ENCODE measurements around the gene PRMT5. TPM values are rescaled to one million over a fixed set of nuclear protein-coding genes. Genes with fewer than 3 reads are reported as not detected.

The PRMT5 gene
- polyA plus RNA-seq: 241 to 271 TPM (median 266 TPM) in 3 replicates
- 72.9 TPM for polyA plus RNA-seq (2011; ENCODE audit: low read depth)
- 202 and 233 TPM in 2 replicates for polyA plus RNA-seq (2011; cell fraction: cytosol; rRNA removed)
- 242 and 322 TPM in 2 replicates for polyA plus RNA-seq (2011; cell fraction: nucleus; rRNA removed)
- polyA plus RNA-seq (2012; ENCODE audit: low replicate concordance): 114 and 250 TPM in 2 replicates
- 276 to 326 TPM (median 308 TPM) in 3 replicates for polyA minus RNA-seq
- 151 TPM for polyA minus RNA-seq (2011; cell fraction: cytosol; rRNA and poly(A)+ RNA removed)
- polyA minus RNA-seq (2011; cell fraction: nucleus; rRNA and poly(A)+ RNA removed): 80.1 and 161 TPM in 2 replicates

- no peaks in the 10 kb centered on the region for H3K9me3 ChIP-seq (ENCODE audit: control insufficient read depth, low read depth, low read length)
- DNase-seq (ENCODE audit: low read depth, low spot score) (peak; percentile 99), FAIRE-seq (peak; percentile 86)
- peaks cover 5 to 22% of the 10 kb centered on the region in 2 experiments for H3K36me3 ChIP-seq (ENCODE audit: control insufficient read depth in 2 of 2, extremely low read depth in 1 of 2, insufficient read depth in 2 of 2, low read length in 2 of 2)
- H3K4me3 ChIP-seq (ENCODE audit: control insufficient read depth in 2 of 3, extremely low read depth in 1 of 3, insufficient read depth in 2 of 3, low read depth in 1 of 3, low read length in 3 of 3): peak within 1 kb of the TSS; percentile 95 to 98 (median 95)
- H3K4me1 ChIP-seq (ENCODE audit: control insufficient read depth, extremely low read depth, insufficient read depth, low read length): peaks cover 36% of the 10 kb centered on the region
- peak within 1 kb of the TSS; percentile 94 for H3K27ac ChIP-seq (ENCODE audit: control insufficient read depth, insufficient read depth, low read length)
- no peaks in the 10 kb centered on the region for H3K9me1 ChIP-seq (ENCODE audit: control insufficient read depth, extremely low read depth, insufficient read depth, low read length)
- H3K27me3 ChIP-seq (ENCODE audit: control insufficient read depth, extremely low read depth, insufficient read depth, low read length): no peaks in the 10 kb centered on the region
- H3K79me2 ChIP-seq (ENCODE audit: control insufficient read depth, insufficient read depth, low read length): peaks cover 32% of the 10 kb centered on the region
- H4K20me1 ChIP-seq (ENCODE audit: control insufficient read depth, extremely low read depth, insufficient read depth, low read length): no peaks in the 10 kb centered on the region
- no peak for TF ChIP-seq EZH2 (IDR thresholded peaks at IDR 0.05; ENCODE audit: low read length)
- peak in 1 of 3 experiments; percentile 5 for TF ChIP-seq CTCF (optimal IDR thresholded peaks at IDR 0.05 in 1 of 3, IDR thresholded peaks at IDR 0.05 in 1 of 3, conservative IDR thresholded peaks at IDR 0.05 in 1 of 3; ENCODE audit: extremely low read depth in 1 of 3, insufficient read depth in 2 of 3, low read length in 3 of 3)
- peak within 1 kb of the TSS; percentile 98 for H3K9ac ChIP-seq (ENCODE audit: control insufficient read depth, extremely low read depth, insufficient read depth, low read length)
- peak within 1 kb of the TSS; percentile 94 for H2AFZ ChIP-seq (ENCODE audit: control insufficient read depth, low read length)
- peak within 1 kb of the TSS; percentile 98 for H3K4me2 ChIP-seq (ENCODE audit: control insufficient read depth, extremely low read depth, insufficient read depth, low read depth, low read length)
- dilution Hi-C loops (cut with MboI; ENCODE audit: extremely low pct_ligation_motif_present, low sequenced_read_pairs): no loop called here
Observed at GRCh38 chr14:22929104-22929960, at the start of gene PRMT5. TSS of gene PRMT5 (minus strand) at chr14:22929376. CDS start at chr14:22929361, 15 bp downstream.

GRCh38 chr14:22978487-22978837, 49.3 kb upstream of the PRMT5 start:
- Histone ChIP-seq H3K4me3 (ENCODE audit: control insufficient read depth in 2 of 3, extremely low read depth in 1 of 3, insufficient read depth in 2 of 3, low read depth in 1 of 3, low read length in 3 of 3) (peak overlapping the region; percentile 65 to 95 (median 80)), H3K4me2 (ENCODE audit: control insufficient read depth, extremely low read depth, insufficient read depth, low read depth, low read length) (peak overlapping the region; percentile 96), H3K9ac (ENCODE audit: control insufficient read depth, extremely low read depth, insufficient read depth, low read length) (peak overlapping the region; percentile 92), H3K9me1 (ENCODE audit: control insufficient read depth, extremely low read depth, insufficient read depth, low read length) (no peaks in the 10 kb centered on the region), H3K36me3 (ENCODE audit: control insufficient read depth in 2 of 2, extremely low read depth in 1 of 2, insufficient read depth in 2 of 2, low read length in 2 of 2) (peaks cover 25 to 54% of the 10 kb centered on the region in 2 experiments), H3K79me2 (ENCODE audit: control insufficient read depth, insufficient read depth, low read length) (peaks cover 55% of the 10 kb centered on the region), H2AFZ (ENCODE audit: control insufficient read depth, low read length) (no peak overlapping the region), H4K20me1 (ENCODE audit: control insufficient read depth, extremely low read depth, insufficient read depth, low read length) (peaks cover 3% of the 10 kb centered on the region), H3K27ac (ENCODE audit: control insufficient read depth, insufficient read depth, low read length) (peak overlapping the region; percentile 95), H3K27me3 (ENCODE audit: control insufficient read depth, extremely low read depth, insufficient read depth, low read length) (no peaks in the 10 kb centered on the region), H3K4me1 (ENCODE audit: control insufficient read depth, extremely low read depth, insufficient read depth, low read length) (peaks cover 53% of the 10 kb centered on the region), H3K9me3 (ENCODE audit: control insufficient read depth, low read depth, low read length) (no peaks in the 10 kb centered on the region)
- dilution Hi-C loops (cut with MboI; ENCODE audit: extremely low pct_ligation_motif_present, low sequenced_read_pairs): no loop called here
- no peak for DNase-seq (ENCODE audit: low read depth, low spot score)
- no peak for TF ChIP-seq CTCF (optimal IDR thresholded peaks at IDR 0.05 in 1 of 3, IDR thresholded peaks at IDR 0.05 in 1 of 3, conservative IDR thresholded peaks at IDR 0.05 in 1 of 3; ENCODE audit: extremely low read depth in 1 of 3, insufficient read depth in 2 of 3, low read length in 3 of 3)
- no peak for TF ChIP-seq EZH2 (IDR thresholded peaks at IDR 0.05; ENCODE audit: low read length)
- FAIRE-seq: no peak
